Measurements from ENCODE around the gene SERPINB10.

GRCh38 chr18:63859781-63860475 is 47.8 kb upstream of the SERPINB10 start:
- TF ChIP-seq JUND (IDR thresholded peaks at IDR 0.05) = no peak
- no peak for TF ChIP-seq POLR2AphosphoS5 (IDR thresholded peaks at IDR 0.05; ENCODE audit: low read depth, low read length)
- no peak for TF ChIP-seq CTCF (IDR thresholded peaks at IDR 0.05 in 2 of 3, conservative IDR thresholded peaks at IDR 0.05 in 1 of 3; ENCODE audit: borderline replicate concordance in 1 of 3, insufficient read depth in 1 of 3, low read depth in 2 of 3, low read length in 2 of 3)
- TF ChIP-seq RAD21 (IDR thresholded peaks at IDR 0.05; ENCODE audit: low read depth) = no peak
- TF ChIP-seq, protein P1, sequence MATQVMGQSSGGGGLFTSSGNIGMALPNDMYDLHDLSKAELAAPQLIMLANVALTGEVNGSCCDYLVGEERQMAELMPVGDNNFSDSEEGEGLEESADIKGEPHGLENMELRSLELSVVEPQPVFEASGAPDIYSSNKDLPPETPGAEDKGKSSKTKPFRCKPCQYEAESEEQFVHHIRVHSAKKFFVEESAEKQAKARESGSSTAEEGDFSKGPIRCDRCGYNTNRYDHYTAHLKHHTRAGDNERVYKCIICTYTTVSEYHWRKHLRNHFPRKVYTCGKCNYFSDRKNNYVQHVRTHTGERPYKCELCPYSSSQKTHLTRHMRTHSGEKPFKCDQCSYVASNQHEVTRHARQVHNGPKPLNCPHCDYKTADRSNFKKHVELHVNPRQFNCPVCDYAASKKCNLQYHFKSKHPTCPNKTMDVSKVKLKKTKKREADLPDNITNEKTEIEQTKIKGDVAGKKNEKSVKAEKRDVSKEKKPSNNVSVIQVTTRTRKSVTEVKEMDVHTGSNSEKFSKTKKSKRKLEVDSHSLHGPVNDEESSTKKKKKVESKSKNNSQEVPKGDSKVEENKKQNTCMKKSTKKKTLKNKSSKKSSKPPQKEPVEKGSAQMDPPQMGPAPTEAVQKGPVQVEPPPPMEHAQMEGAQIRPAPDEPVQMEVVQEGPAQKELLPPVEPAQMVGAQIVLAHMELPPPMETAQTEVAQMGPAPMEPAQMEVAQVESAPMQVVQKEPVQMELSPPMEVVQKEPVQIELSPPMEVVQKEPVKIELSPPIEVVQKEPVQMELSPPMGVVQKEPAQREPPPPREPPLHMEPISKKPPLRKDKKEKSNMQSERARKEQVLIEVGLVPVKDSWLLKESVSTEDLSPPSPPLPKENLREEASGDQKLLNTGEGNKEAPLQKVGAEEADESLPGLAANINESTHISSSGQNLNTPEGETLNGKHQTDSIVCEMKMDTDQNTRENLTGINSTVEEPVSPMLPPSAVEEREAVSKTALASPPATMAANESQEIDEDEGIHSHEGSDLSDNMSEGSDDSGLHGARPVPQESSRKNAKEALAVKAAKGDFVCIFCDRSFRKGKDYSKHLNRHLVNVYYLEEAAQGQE (IDR thresholded peaks at IDR 0.05; ENCODE audit: low read depth) = no peak
- TF ChIP-seq SIN3A (IDR thresholded peaks at IDR 0.05; ENCODE audit: low read depth) = no peak
- TF ChIP-seq MAX (IDR thresholded peaks at IDR 0.05) = no peak
- no peak for TF ChIP-seq EZH2 (IDR thresholded peaks at IDR 0.05)
